HepG2 (cell line): Measurements from ENCODE around the gene SFI1. TPM values are rescaled to one million over a fixed set of nuclear protein-coding genes. Genes with fewer than 3 reads are reported as not detected.

ENCODE experiments used
- ASH2L ChIP-seq: fragments of 300-600, 200-600 bp; sonication (generic); IDR thresholded peaks from 2 replicates; pipeline ENCODE4 v1.7.0; 2017; ENCODE audit warnings: low read depth, mild to moderate bottlenecking, moderate library complexity, mixed read lengths, low read length; ENCODE audit not compliant: insufficient read length
- BCL6 ChIP-seq: IDR thresholded peaks from 2 replicates; pipeline ENCODE4 v1.6.1; 2016; ENCODE audit warnings: missing genetic modification reagents, missing compliant biosample characterization
- CREBL2 ChIP-seq: sonication (generic); formaldehyde crosslinking; IDR thresholded peaks from 2 replicates; pipeline ENCODE4 v1.8.1; 2023; ENCODE audit warnings: missing genetic modification reagents, mild to moderate bottlenecking, borderline replicate concordance
- DZIP1 ChIP-seq: sonication (generic); formaldehyde crosslinking; IDR thresholded peaks from 2 replicates; pipeline ENCODE4 v1.5.0; 2020; ENCODE audit warnings: mild to moderate bottlenecking, missing genetic modification reagents
- HOXD1 ChIP-seq: sonication (generic); formaldehyde crosslinking; IDR thresholded peaks from 2 replicates; pipeline ENCODE4 v1.5.0; 2020; ENCODE audit warnings: missing genetic modification reagents
- IKZF5 ChIP-seq: IDR thresholded peaks from 2 replicates; pipeline ENCODE4 v1.6.1; 2018; ENCODE audit warnings: missing genetic modification reagents, mild to moderate bottlenecking, missing compliant biosample characterization
- MBD4 ChIP-seq: IDR thresholded peaks from 2 replicates; pipeline ENCODE4 v1.6.1; 2012; ENCODE audit warnings: low read length, inconsistent platforms, borderline replicate concordance
- NFYC ChIP-seq: IDR thresholded peaks from 2 replicates; pipeline ENCODE4 v1.6.1; 2016; ENCODE audit warnings: missing genetic modification reagents, missing compliant biosample characterization
- PPARG ChIP-seq: conservative IDR thresholded peaks from 2 replicates; pipeline ENCODE4 v1.6.1; 2016; ENCODE audit warnings: missing biosample characterization, missing genetic modification reagents
- PRDM15 ChIP-seq: sonication (generic); formaldehyde crosslinking; IDR thresholded peaks from 2 replicates; pipeline ENCODE4 v1.4.0; 2020; ENCODE audit warnings: missing genetic modification reagents
- RARA ChIP-seq: IDR thresholded peaks from 2 replicates; pipeline ENCODE4 v1.6.1; 2016; ENCODE audit warnings: missing genetic modification reagents, missing compliant biosample characterization
- U2AF1 ChIP-seq: fragments of 200-400 bp; formaldehyde crosslinking; optimal IDR thresholded peaks from 2 replicates; pipeline ENCODE3; 2017; ENCODE audit warnings: mild to moderate bottlenecking, low read depth, low read length
- ZGPAT ChIP-seq: IDR thresholded peaks from 2 replicates; pipeline ENCODE4 v1.6.1; 2016; ENCODE audit warnings: mild to moderate bottlenecking
- ZNF34 ChIP-seq: sonication (generic); formaldehyde crosslinking; IDR thresholded peaks from 2 replicates; pipeline ENCODE4 v1.4.0; 2020; ENCODE audit warnings: mild to moderate bottlenecking, missing genetic modification reagents, borderline replicate concordance
- ZNF552 ChIP-seq: sonication (generic); formaldehyde crosslinking; IDR thresholded peaks from 2 replicates; pipeline ENCODE4 v1.9.0; 2022; ENCODE audit warnings: missing genetic modification reagents, mild to moderate bottlenecking, borderline replicate concordance
- ZNF577 ChIP-seq: sonication (generic); formaldehyde crosslinking; IDR thresholded peaks from 2 replicates; pipeline ENCODE4 v1.4.0; 2020; ENCODE audit warnings: mild to moderate bottlenecking, low read depth, missing genetic modification reagents, borderline replicate concordance
- ZNF7 ChIP-seq: IDR thresholded peaks from 2 replicates; pipeline ENCODE4 v1.6.1; 2016; ENCODE audit warnings: missing biosample characterization, missing genetic modification reagents
- ZSCAN22 ChIP-seq: sonication (generic); formaldehyde crosslinking; IDR thresholded peaks from 2 replicates; pipeline ENCODE4 v1.4.0; 2020; ENCODE audit warnings: mild to moderate bottlenecking, missing genetic modification reagents
- polyA plus RNA-seq, 8 experiments: library from polyadenylated mRNA; depleted of rRNA in 3 of 8; stranded (reverse) in 7 of 8; unstranded in 1 of 8; fragments of >200 nt; fragmentation: Illumina TruSeq in 4 of 8; extraction: Trizol in 4 of 8; gene quantifications; 2 replicates each; pipeline versions ENCODE4 v1.2.1 to v1.2.3, GENCODE V29; 2011 to 2016; ENCODE audit warnings: low read depth in 4 of 8, missing spikeins in 1 of 8, mixed read lengths in 1 of 8; ENCODE audit not compliant: insufficient read depth in 1 of 8
- total RNA-seq, 5 experiments: library from RNA; depleted of rRNA; stranded (reverse); fragments of >200 nt; fragmentation: Illumina TruSeq; extraction: Trizol; gene quantifications; 2 replicates each; pipeline ENCODE4 v1.2.3, GENCODE V29; 2016; ENCODE audit warnings: low read depth in 1 of 5

Gene SFI1
- total and polyA plus RNA-seq, 2 of the 13 experiments (the other 11 are each of a cell fraction or from before 2014, with no cell fraction given) = 20.5 to 40.1 TPM

- TF ChIP-seq HOXD1 (CRISPR knock-in tag) (0 out of 2 replicates have a peak, but pooled peaks have one; percentile 9), DZIP1 (peak; percentile 71; the same call in 1 of the 2 replicates), CREBL2 (peak; percentile 79; the same call in 1 of the 2 replicates), ZGPAT (peak; percentile 89; the same call in 1 of the 2 replicates), IKZF5 (CRISPR knock-in tag) (no peak), ZSCAN22 (CRISPR knock-in tag) (no peak), BCL6 (CRISPR knock-in tag) (no peak), ZNF7 (CRISPR knock-in tag) (no peak), RARA (CRISPR knock-in tag) (peak; percentile 12), ZNF577 (CRISPR knock-in tag) (no peak), ZNF552 (CRISPR knock-in tag) (no peak), ASH2L (peak; percentile 91), PRDM15 (CRISPR knock-in tag) (no peak), MBD4 (no peak), U2AF1 (no peak), NFYC (CRISPR knock-in tag) (no peak), PPARG (CRISPR knock-in tag) (peak; percentile 14; the same call in 1 of the 2 replicates), ZNF34 (CRISPR knock-in tag) (no peak)
Measured at GRCh38 chr22:31489632-31490495, 6.5 kb upstream of the SFI1 start, which contains the start of gene EIF4ENIF1 (continued).
